ENCODE results near the gene RHBDF1.
A peak's percentile ranks its signal among the peaks of the same experiment; 100 is the strongest.

Gene RHBDF1

DNA sequence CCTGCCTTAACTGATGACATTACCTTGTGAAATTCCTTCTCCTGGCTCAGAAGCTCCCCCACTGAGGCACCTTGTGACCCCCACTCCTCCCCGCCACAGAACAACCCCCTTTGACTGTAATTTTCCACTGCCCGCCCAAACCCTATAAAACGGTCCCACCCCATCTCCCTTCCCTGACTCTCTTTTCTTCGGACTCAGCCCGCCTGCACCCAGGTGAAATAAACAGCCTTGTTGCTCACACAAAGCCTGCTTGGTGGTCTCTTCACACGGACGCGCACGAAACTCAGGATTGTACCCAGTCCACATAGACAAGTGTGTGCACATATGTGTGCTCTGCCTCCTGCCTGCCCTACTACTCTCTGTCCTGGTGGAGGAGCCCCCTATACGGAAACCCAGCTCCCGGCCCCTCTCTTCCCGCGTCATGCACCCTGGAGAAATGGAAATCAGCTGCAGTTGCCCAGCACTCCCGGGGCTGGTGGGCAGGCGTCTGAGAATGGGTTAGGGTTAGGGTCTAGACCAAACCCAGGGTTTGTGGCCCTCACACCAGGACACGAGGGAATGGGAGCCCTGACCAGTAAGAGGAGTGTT, 2.4 kb upstream of the RHBDF1 start:
- DNase-seq (ENCODE audit: low spot score), result no peak

GRCh38 chr16:74051-74746, 1.8 kb upstream of the RHBDF1 start:
- no peak for DNase-seq (ENCODE audit: low spot score)

- peak; percentile 63 for DNase-seq (ENCODE audit: low spot score)
Observed at GRCh38 chr16:71540-72401, 660 bp downstream of the RHBDF1 start.

DNA sequence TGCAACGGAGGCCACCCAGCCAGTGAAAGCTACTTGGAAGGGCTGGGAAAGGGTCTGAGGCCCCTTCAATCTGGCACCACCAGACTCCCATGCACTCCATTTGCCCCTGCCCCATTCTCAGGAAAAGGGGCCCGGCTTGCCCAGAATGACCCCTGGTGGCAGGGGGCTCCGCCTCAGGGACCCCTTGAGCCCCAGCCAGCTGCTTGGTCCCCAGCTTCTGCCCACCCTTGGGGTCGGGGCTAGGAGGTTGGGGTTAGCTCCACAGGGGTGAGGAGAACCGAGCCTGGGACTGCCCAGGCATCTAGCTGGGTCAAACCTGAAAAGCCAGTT, 1.3 kb downstream of the RHBDF1 start:
- DNase-seq (ENCODE audit: low spot score), result no peak

DNA sequence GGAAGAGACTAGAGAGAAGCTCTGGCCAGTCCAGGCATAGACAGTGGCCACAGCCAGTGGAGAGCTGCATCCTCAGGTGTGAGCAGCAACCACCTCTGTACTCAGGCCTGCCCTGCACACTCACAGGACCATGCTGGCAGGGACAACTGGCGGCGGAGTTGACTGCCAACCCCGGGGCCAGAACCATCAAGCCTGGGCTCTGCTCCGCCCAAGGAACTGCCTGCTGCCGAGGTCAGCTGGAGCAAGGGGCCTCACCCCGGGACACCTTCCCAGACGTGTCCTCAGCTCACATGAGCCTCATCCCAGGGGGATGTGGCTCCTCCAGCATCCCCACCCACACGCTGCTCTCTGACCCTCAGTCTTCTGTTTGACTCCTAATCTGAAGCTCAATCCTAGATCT, 3.2 kb downstream of the RHBDF1 start:
- DNase-seq (ENCODE audit: low spot score), result no peak

DNA sequence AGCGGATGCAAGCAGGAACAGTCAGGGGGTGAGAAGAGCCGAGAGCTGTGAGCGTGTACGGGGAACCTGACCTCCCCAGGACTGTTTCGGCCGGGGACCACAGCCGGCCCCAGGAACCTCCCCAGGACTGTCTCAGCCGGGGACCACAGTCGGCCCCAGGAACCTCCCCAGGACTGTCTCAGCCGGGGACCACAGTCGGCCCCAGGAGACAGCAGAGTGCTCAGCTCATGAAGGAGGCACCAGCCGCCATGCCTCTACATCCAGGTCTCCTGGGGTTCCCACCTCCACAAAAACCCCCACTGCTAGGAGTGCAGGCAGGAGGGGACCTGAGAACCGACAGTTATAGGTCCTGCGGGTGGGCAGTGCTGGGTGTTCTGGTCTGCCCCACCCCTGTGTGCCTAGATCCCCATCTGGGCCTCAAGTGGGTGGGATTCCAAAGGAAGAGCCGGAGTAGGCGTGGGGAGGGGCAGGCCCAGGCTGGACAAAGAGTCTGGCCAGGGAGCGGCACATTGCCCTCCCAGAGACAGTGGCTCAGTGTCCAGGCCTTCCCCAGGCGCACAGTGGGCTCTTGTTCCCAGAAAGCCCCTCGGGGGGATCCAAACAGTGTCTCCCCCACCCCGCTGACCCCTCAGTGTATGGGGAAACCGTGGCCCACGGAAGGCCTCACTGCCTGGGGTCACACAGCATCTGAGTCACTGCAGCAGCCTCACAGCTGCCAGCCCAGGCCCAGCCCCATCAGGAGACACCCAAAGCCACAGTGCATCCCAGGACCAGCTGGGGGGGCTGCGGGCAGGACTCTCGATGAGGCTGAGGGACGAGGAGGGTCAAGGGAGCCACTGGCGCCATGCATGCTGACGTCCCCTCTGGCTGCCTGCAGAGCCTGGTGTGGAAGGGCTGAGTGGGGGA, 4.3 kb downstream of the RHBDF1 start:
- no peak for DNase-seq (ENCODE audit: low spot score)

DNA sequence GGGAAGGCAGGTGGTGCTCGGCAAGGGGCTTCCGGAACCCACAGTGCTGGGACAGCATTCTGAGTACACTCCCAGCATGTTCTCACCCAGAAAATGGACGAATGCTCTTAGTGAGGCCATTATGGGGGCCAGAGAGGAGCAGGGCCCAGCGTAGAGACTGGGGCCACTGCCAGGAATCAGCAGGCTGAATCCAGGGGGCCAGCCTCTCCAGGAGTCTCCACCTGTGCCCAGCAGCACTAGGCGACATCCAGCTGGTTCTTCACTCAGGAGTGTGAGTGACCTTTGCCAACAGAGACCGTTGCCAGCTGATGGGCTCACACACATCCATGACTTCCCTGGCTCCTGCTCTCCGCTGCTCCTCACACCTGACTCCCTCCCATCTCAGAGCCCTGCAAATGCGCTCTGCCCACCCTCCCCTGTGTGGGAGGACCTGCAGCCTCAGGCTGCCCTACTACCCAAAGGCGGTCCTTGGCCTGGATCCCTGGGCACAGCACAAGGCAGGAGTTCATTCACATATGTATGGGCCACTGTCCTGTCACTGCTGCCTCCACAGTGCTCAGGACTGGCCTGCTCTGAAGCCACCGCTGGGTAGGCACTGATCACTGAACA, 5.1 kb downstream of the RHBDF1 start:
- no peak for DNase-seq (ENCODE audit: low spot score)

GRCh38 chr16:66309-67182, 5.9 kb downstream of the RHBDF1 start:
- no peak for DNase-seq (ENCODE audit: low spot score)

DNA sequence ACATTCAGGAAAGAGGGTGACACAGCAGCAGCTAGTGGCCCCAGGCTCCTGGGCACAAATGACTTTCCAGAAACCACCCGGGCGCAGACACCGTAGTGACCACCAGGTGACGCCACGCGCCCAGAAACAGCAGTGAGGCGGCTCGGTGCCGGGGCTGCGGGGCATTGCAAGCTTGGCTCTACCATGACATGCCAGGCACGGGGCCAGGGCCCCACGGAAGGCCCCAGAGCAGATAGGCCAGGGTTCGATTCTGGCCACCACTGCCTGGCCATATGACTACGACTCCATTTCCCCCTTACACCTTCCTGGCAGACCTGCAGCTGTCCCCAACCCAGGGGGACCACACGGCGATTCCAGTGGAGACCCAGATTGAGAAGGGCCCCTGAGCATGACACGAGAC, 6.7 kb downstream of the RHBDF1 start:
- DNase-seq (ENCODE audit: low spot score), result peak; percentile 74

GRCh38 chr16:64914-65255, 7.5 kb downstream of the RHBDF1 start:
- DNase-seq (ENCODE audit: low spot score), result no peak

- no peak for DNase-seq (ENCODE audit: low spot score)
Observed at GRCh38 chr16:63998-64913, 8.2 kb downstream of the RHBDF1 start.

DNA sequence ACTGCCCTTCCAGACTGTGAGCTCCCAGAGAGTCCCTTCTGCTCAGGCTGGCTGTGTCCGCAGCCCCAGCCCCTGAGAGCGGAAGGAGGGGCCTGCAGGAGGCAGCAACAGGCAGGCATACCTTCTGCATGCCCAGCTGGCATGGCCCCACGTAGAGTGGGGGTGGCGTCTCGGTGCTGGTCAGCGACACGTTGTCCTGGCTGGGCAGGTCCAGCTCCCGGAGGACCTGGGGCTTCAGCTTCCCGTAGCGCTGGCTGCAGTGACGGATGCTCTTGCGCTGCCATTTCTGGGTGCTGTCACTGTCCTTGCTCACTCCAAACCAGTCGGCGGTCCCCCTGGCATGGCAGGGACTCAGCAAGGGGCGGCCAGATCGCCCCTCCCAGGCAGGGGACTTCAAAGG, 9.0 kb downstream of the RHBDF1 start:
- no peak for DNase-seq (ENCODE audit: low spot score)

GRCh38 chr16:62968-63391, 9.5 kb downstream of the RHBDF1 start:
- no peak for DNase-seq (ENCODE audit: low spot score)

GRCh38 chr16:62283-62967, 10.0 kb downstream of the RHBDF1 start:
- no peak for DNase-seq (ENCODE audit: low spot score)

GRCh38 chr16:61879-62281, 10.6 kb downstream of the RHBDF1 start:
- no peak for DNase-seq (ENCODE audit: low spot score)

- DNase-seq (ENCODE audit: low spot score), result no peak
Observed at GRCh38 chr16:60929-61878, 11.2 kb downstream of the RHBDF1 start.

- DNase-seq (ENCODE audit: low spot score), result no peak
Observed at GRCh38 chr16:60166-60565, 12.3 kb downstream of the RHBDF1 start.
